Ishikawa (cell line): ENCODE results near the gene MAP3K15.

ENCODE experiments used
- CEBPB ChIP-seq: IDR thresholded peaks from 2 replicates; pipeline ENCODE4 v1.6.1; 2012
- CREB1 ChIP-seq: IDR thresholded peaks from 2 replicates; pipeline ENCODE4 v1.6.1; 2012; ENCODE audit warnings: low read depth
- EP300 ChIP-seq: IDR thresholded peaks from 2 replicates; pipeline ENCODE4 v1.6.1; 2012; ENCODE audit warnings: borderline replicate concordance
- FOXM1 ChIP-seq: IDR thresholded peaks from 2 replicates; pipeline ENCODE4 v1.6.1; 2012; ENCODE audit warnings: low read depth, borderline replicate concordance
- NFIC ChIP-seq: IDR thresholded peaks from 2 replicates; pipeline ENCODE4 v1.6.1; 2012
- TAF1 ChIP-seq: IDR thresholded peaks from 2 replicates; pipeline ENCODE4 v1.6.1; 2012; ENCODE audit warnings: low read depth, mild to moderate bottlenecking
- TCF12 ChIP-seq: IDR thresholded peaks from 2 replicates; pipeline ENCODE4 v1.6.1; 2012; ENCODE audit warnings: low read depth
- TEAD4 ChIP-seq: IDR thresholded peaks from 2 replicates; pipeline ENCODE4 v1.6.1; 2012
- YY1 ChIP-seq: IDR thresholded peaks from 2 replicates; pipeline ENCODE4 v1.6.1; 2012; ENCODE audit warnings: low read depth
- ZBTB7A ChIP-seq: IDR thresholded peaks from 2 replicates; pipeline ENCODE4 v1.6.1; 2012; ENCODE audit warnings: low read depth
- TF ChIP-seq, protein P1 (sequence below): IDR thresholded peaks from 2 replicates; pipeline ENCODE4 v1.6.1; 2012
- TF ChIP-seq, protein P2 (sequence below): IDR thresholded peaks from 2 replicates; pipeline ENCODE4 v1.6.1; 2012; ENCODE audit warnings: low read depth, mild to moderate bottlenecking

DNA sequence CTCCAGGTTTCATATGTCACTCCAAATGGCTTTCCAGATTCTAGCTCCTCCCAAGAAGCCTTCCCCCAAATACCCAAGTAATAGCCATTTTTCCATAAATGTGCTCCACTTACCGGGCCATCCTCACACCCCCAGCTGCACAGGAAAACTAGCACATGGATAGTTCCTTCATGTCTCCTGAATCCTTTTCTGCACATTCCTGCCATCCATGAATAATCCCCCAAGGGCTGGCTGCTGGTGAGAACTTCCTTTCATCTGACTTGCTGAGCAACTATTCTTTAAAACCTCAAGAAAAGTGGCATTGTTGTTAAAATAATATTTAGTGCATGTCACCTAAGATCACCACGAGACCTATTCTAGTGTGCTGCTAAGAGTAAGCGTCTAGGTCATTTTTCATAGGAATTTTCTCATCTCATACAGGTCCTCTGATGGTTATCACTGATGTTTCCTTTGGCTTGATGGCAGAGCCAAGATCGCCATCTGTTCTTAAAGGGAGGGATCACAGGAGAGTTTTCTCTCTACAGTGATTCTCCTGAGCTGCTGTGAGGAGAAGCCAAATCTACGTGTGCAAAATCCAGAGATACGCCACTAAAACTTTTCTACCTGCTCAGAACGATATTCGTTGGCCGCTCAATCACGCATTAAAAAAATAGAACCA lies 71.3 kb downstream of the MAP3K15 start:
- no peak for TF ChIP-seq ZBTB7A
- TF ChIP-seq YY1, result no peak
- TF ChIP-seq, protein P1, sequence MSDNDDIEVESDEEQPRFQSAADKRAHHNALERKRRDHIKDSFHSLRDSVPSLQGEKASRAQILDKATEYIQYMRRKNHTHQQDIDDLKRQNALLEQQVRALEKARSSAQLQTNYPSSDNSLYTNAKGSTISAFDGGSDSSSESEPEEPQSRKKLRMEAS, result no peak
- no peak for TF ChIP-seq EP300
- TF ChIP-seq, protein P2, sequence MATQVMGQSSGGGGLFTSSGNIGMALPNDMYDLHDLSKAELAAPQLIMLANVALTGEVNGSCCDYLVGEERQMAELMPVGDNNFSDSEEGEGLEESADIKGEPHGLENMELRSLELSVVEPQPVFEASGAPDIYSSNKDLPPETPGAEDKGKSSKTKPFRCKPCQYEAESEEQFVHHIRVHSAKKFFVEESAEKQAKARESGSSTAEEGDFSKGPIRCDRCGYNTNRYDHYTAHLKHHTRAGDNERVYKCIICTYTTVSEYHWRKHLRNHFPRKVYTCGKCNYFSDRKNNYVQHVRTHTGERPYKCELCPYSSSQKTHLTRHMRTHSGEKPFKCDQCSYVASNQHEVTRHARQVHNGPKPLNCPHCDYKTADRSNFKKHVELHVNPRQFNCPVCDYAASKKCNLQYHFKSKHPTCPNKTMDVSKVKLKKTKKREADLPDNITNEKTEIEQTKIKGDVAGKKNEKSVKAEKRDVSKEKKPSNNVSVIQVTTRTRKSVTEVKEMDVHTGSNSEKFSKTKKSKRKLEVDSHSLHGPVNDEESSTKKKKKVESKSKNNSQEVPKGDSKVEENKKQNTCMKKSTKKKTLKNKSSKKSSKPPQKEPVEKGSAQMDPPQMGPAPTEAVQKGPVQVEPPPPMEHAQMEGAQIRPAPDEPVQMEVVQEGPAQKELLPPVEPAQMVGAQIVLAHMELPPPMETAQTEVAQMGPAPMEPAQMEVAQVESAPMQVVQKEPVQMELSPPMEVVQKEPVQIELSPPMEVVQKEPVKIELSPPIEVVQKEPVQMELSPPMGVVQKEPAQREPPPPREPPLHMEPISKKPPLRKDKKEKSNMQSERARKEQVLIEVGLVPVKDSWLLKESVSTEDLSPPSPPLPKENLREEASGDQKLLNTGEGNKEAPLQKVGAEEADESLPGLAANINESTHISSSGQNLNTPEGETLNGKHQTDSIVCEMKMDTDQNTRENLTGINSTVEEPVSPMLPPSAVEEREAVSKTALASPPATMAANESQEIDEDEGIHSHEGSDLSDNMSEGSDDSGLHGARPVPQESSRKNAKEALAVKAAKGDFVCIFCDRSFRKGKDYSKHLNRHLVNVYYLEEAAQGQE, result no peak
- no peak for TF ChIP-seq TEAD4
- TF ChIP-seq CREB1, result no peak
- no peak for TF ChIP-seq TAF1
- no peak for TF ChIP-seq TCF12
- no peak for TF ChIP-seq FOXM1
- no peak for TF ChIP-seq CEBPB
- no peak for TF ChIP-seq NFIC
